SH-SY5Y (cell line): ENCODE results near the gene MACF1.

Experiments
- GATA2 ChIP-seq: IDR thresholded peaks from 2 replicates; pipeline ENCODE4 v1.6.1; 2011; ENCODE audit warnings: mild to moderate bottlenecking, low read depth, low read length
- GATA3 ChIP-seq: IDR thresholded peaks from 2 replicates; pipeline ENCODE4 v1.6.1; 2011; ENCODE audit warnings: low read depth, mild to moderate bottlenecking, low read length, moderate library complexity

DNA sequence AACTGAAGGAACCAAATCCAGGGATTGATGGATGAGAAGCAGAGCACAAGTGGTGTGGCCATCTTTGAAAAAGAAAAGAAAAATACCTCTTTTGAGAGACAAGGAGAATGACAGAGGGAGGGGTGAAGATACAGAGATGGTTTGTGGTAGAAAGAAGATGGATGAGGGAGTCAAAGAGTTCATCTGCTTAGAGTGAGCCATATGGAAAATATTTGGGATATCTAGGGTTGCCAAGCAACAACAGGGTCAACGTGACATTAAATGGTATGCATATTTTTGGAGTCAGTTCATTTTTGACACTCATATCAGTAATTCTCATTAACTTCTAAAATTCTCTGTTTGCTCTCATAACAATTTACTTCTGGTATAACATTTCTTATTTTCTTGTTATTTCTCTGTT, 50.7 kb downstream of the MACF1 start:
- TF ChIP-seq GATA2 (no peak), GATA3 (no peak)
